NCI-H1436 (cell line): ENCODE measurements around the gene CBLC.

Source experiments
- DNase-seq: peaks from one replicate; lab custom pipeline; 2025; lab: John Stamatoyannopoulos, UW

CBLC gene, protein sequence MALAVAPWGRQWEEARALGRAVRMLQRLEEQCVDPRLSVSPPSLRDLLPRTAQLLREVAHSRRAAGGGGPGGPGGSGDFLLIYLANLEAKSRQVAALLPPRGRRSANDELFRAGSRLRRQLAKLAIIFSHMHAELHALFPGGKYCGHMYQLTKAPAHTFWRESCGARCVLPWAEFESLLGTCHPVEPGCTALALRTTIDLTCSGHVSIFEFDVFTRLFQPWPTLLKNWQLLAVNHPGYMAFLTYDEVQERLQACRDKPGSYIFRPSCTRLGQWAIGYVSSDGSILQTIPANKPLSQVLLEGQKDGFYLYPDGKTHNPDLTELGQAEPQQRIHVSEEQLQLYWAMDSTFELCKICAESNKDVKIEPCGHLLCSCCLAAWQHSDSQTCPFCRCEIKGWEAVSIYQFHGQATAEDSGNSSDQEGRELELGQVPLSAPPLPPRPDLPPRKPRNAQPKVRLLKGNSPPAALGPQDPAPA

DNA sequence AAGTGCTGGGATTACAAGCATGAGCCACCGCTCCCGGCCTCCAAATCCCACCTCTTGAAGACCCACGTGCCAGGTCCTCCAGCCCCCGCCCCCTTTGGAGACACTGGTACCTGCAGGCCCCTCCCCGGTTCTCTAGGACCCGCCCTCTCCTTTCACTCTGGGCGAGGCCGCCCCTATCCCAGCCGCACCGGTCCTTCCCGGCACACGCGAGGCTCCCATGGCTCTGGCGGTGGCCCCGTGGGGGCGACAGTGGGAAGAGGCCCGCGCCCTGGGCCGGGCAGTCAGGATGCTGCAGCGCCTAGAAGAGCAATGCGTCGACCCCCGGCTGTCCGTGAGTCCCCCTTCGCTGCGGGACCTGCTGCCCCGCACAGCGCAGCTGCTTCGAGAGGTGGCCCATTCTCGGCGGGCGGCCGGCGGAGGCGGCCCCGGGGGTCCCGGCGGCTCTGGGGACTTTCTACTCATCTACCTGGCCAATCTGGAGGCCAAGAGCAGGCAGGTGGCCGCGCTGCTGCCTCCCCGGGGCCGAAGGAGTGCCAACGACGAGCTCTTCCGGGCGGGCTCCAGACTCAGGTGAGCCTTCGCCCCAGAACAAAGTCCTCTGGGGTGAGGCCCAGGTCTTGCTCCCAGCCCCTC lies at the start of gene CBLC:
Gene CBLC (plus strand): TSS at position 176 of the 633 bp plus-strand sequence. CDS start 42 bp downstream, at position 218.
- DNase-seq: peak; percentile 33

DNA sequence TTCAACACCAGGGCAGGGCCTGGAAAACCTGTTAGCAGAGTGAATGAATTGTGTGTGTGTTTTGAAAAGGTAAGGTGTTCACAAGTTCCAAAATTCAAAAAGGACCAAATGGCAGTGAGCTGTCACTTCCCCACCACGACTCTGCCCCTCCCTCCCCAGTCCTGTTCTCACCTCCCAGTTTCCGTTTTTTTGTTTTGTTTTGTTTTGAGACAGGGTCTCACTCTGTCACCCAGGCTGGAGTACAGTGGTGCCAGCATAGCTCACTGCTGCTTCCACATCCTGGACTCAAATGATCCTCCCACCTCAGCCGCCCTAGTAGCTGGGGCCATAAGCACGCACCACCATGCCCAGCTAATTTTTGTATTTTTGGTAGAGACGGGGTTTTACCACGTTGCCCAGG lies 49.5 kb upstream of the CBLC start:
- no peak for DNase-seq

DNA sequence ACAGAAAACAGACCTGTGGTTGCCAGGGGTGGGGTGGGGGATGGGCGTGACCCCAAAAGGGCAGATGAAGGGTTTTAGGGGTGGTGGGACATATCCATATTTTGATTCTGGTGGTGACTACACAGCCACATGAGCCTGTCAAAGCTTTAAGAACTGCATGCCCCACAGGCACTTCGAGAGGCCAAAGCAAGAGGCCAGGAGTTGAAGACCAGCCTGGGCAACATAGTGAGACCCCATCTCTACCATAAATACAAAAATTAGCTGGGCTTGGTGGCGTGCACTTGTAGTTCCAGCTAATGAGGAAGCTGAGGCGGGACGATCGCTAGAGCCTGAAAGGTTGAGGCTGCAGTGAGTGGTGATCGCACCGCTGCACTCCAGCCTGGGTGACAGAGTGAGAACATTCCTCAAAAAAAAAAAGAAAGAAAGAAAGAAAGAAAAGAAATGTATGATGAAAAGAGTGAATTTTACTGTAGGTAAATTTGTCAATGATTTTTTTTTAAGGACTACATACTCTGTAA lies 48.1 kb upstream of the CBLC start:
- DNase-seq: no peak

DNA sequence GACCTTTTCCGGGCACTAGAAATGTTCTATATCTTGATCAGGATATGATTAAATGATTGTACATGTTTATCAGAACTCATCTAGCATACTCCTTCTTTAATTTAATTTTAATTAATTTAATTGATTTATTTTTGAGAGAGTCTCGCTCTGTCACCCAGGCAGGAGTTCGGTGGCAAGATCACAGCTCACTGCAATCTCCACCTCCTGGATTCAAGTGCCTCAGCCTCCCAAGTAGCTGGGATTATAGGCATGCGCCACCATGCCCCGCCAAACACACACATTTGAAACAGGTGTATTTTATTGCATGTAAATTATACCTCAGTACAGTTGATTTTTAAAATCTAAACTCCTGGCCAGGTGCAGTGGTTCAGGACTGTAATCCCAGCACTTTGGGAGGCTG lies 46.6 kb upstream of the CBLC start:
- DNase-seq: no peak

DNA sequence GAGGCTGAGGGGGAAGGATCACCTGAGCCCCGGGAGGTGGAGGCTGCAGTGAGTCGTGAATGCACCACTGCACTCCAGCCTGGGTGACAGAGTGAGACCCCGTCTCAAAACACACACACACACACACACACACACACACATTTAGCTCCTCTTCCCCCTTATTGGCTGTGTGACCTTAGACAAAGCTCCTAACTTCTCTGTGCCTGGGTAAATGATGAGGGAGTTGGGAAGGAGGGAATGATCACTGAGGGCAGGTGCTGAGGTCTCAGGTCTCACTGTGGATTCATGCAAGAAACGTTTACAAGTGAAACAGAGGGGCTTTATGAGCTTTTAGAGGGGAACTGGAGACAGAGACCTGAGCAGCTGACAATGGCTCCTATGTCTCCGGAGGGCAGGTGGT lies 46.1 kb upstream of the CBLC start:
- DNase-seq: no peak

GRCh38 chr19:44732235-44733014 lies 45.3 kb upstream of the CBLC start:
- DNase-seq: no peak

- DNase-seq: no peak
Measured at GRCh38 chr19:44734357-44734756, 43.3 kb upstream of the CBLC start.

DNA sequence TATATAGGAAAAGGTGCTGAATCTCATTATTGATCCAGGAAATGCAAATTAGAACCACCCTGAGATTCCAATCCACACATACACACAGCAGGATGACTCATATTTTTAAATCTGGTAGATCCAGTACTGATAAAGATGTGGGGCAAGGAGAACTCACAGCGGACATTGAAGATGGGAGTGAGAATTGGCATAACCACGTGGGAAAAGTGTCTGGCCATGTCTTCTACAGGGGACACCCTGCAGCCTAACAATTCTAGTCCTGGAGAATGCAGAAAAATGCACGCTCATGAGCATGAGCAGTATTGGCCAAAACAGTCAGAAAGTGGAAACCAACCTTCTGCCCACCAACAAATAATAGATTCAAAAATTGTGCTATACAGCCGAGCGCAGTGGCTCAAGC lies 42.7 kb upstream of the CBLC start:
- DNase-seq: no peak

GRCh38 chr19:44737238-44738071 lies 40.2 kb upstream of the CBLC start:
- DNase-seq: no peak

DNA sequence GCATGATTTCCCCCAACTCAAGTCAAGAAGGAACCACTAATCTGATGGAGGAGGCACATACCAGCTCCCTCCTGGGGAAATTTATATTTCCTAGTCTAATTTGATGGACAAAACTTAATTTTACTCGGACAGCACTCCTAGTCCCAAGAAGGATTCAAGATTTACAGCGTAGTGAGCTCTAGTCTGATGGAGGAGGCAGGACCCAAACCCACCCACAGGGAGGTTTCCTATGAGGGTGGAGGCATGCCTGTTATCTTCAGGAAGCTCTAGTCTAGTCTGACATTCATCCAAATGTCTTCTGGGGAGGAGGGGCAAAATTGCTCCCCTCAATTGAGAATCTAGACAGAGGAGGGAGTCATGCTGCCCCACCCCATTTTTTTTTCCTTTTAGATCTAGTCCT lies 39.6 kb upstream of the CBLC start:
- no peak for DNase-seq

DNA sequence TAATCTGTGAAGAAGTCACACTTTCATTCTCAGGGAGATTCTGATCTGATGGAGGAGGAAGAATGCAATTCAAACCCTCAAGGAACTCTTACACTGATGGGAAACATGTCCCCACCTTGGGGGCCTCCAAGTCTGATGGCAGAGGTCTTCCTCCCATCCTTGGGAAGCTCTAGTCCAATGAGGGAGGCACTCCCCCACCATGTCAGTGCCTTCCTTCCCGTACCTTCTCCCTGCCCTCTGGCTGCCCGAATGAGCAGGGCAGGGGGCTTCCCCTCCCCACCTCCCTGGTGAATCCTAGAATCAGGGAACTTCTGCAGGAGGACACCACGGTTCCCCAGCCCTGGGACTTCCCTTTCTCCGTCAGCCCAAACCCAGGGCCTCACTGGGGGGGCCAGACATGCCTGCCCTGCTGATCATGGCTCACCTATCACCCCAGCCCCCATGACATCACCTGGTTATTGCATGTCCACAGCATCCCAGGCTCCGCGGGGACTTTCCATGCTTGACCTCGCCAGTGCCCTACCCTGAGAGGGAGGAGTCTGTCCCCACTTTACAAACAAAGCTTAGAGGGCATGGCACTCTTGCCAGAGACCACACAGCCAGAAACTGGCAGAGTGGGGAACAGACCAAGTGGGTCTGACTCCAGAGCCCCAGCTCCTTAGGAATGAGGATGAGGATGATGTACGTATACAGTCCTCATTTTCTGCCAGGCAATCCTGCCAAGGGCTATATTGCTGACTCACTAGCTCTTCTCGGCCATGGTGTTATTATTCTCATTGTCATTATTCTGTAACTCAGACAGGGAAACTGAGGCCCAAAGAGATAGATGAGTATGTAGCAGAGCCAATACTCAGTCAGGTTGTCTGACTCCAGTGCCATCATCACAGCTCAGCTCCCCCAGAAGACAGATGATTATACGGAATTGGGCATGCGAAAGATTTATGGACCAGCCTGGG lies 38.8 kb upstream of the CBLC start:
- no peak for DNase-seq

- DNase-seq: no peak
Measured at GRCh38 chr19:44740351-44740824, 37.3 kb upstream of the CBLC start.

DNA sequence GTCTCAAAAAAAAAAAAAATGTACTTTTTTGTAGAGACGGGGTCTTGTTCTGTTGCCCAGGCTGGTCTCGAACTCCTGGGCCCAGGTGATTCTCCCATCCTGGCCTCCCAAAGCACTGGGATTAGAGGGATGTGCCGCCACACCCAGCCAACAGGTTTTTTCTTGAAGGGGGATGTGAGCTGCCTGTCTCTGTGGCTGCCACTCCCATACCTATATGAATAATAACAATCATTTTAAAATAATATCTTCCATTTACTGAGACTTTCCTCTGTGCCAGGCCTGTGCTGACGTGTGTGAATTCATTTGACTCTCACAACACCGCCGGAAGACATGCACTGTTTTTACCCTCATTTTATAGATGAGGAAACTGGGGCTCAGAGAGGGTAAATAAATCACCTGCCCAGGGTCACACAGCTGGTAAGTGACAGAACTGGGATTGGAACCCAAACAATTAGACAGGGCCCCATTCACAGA lies 36.4 kb upstream of the CBLC start:
- DNase-seq: no peak

GRCh38 chr19:44741841-44742329 lies 35.8 kb upstream of the CBLC start:
- no peak for DNase-seq

- DNase-seq: no peak
Measured at GRCh38 chr19:44742330-44743061, 35.2 kb upstream of the CBLC start.

DNA sequence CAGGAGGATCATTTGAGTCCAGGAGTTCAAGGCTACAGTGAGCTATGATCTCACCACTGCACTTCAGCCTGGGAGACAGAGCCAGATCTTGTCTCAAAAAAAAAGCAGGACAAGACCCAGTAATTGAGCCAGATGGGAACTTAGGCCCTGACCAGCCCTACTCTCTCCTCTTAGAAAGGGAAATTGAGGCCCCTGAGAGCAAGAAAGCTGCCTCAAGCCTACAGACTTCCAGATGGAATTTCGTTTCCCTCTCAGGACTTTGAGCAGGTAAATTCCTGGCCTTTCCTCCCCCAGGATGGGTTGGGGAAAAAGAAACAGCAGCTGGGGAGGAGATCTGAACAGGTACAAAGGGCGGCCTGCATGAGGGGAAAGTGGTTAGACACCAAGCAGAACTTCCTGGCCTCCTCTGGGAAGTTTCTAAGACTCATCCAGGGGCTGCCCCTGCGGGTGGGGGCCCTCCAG lies 32.8 kb upstream of the CBLC start:
- no peak for DNase-seq

DNA sequence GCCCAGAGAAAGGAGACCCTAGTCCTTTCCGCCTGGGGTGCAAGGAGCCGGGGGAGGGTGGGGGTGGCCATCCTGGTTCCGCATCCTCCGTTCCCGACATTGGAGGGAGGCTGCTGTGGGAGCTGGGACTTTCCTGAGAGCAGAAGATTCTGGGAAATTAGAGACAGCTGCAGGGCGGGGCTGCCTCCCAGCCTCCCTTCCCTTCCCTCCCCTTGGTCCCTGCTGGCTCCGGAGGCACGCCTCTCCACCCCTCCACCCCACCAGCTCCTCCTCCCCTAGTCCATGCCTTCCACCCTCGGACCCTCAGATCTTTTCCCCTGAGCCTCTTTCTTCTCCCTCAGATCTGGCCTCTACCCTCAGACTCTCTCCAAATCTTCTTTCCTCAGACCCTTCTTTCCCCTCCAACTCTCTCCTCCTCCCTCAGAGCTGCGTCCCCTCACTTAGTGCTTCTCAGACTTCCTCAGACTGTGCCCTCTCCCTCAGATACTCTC lies 32.3 kb upstream of the CBLC start:
- no peak for DNase-seq

DNA sequence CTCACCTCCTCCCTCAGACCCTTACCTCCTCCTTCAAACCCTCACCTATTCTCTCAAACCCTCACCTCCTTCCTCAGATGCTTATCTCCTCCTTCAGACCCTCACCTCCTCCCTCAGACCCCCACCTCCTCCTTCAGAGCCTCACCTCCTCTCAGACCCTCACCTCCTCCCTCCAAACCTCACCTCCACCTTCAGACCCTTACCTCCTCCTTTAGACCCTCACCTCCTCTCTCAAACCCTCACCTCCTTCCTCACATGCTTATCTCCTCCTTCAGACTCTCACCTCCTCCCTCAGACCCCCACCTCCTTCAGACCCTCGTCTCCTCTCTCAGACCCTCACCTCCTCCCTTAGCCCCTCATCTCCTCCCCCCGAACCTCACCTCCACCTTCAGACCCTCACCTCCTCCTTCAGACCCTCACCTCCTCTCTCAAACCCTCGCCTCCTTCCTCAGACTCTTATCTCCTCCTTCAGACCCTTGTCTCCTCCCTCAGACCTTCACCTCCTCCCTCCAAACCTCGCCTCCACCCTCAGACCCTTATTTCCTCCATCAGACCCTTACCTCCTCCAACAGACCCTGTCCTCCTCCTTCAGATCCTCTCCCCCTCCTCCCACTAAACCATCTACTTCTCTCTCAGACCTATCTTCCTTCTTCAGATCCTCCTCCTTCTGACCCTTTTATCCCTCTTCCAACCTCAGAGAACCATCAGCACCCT lies 31.6 kb upstream of the CBLC start:
- no peak for DNase-seq
